ENCODE results near the gene FAM241A. TPM values are rescaled to one million over a fixed set of nuclear protein-coding genes. Genes with fewer than 3 reads are reported as not detected.

Gene FAM241A
- total RNA-seq, 8 experiments from 2014 or later = 0.46 to 2.3 (median 0.71) TPM

- no peak overlapping the region for H3K4me3 ChIP-seq
- ATAC-seq (replicated peaks in 6 of 8) = no peak
- in situ Hi-C loops (cut with MboI; ENCODE audit: low pct_unique_long_range_greater_than_20kb in 2 of 9, low sequenced_read_pairs in 9 of 9, unreplicated experiment in 9 of 9) = loop anchor here in 4 of 9 experiments (25.0 kb wide), 3 partner anchors 98 to 498 kb away; partner anchors contain the start of gene AP1AR (in 2 of the 4)
- H3K27ac ChIP-seq = no peak overlapping the region
- H3K4me1 ChIP-seq (replicated peaks in 1 of 2) = no peaks in the 10 kb centered on the region
Observed at GRCh38 chr4:112114452-112114851, 30.8 kb upstream of the FAM241A start.

GRCh38 chr4:112118742-112119352 is 26.4 kb upstream of the FAM241A start:
- Histone ChIP-seq H3K4me3 (no peak overlapping the region), H3K27ac (no peak overlapping the region), H3K4me1 (replicated peaks in 1 of 2) (no peaks in the 10 kb centered on the region)
- in situ Hi-C loops (cut with MboI; ENCODE audit: low pct_unique_long_range_greater_than_20kb in 2 of 9, low sequenced_read_pairs in 9 of 9, unreplicated experiment in 9 of 9) = loop anchor here in 4 of 9 experiments (25.0 kb wide), 3 partner anchors 93 to 493 kb away; partner anchors contain the start of gene AP1AR (in 2 of the 4)
- no peak for ATAC-seq (replicated peaks in 6 of 8)
- WGBS, 10 experiments = no CpG with 5 or more reads among the region's 1 CpG

- no peak overlapping the region for H3K27ac ChIP-seq
- H3K4me3 ChIP-seq = no peak overlapping the region
- ATAC-seq (replicated peaks in 6 of 8) = no peak
- H3K4me1 ChIP-seq (replicated peaks in 1 of 2) = no peaks in the 10 kb centered on the region
- in situ Hi-C loops (cut with MboI; ENCODE audit: low pct_unique_long_range_greater_than_20kb in 2 of 9, low sequenced_read_pairs in 9 of 9, unreplicated experiment in 9 of 9) = loop anchor here in 4 of 9 experiments (25.0 kb wide), 3 partner anchors 93 to 493 kb away; partner anchors contain the start of gene AP1AR (in 2 of the 4)
- 89 to 100% (median 96%) methylated on average over 1 to 3 of the region's 3 CpGs; no CpG with 5 or more reads in 3 of the 10 experiments for WGBS, 10 experiments
Observed at GRCh38 chr4:112119353-112119783, 25.9 kb upstream of the FAM241A start.

- Histone ChIP-seq H3K27ac (no peak overlapping the region), H3K4me3 (no peak overlapping the region), H3K4me1 (replicated peaks in 1 of 2) (no peaks in the 10 kb centered on the region)
- in situ Hi-C loops (cut with MboI; ENCODE audit: low pct_unique_long_range_greater_than_20kb in 2 of 9, low sequenced_read_pairs in 9 of 9, unreplicated experiment in 9 of 9) = loop anchor here in 4 of 9 experiments (25.0 kb wide), 3 partner anchors 92 to 492 kb away; partner anchors contain the start of gene AP1AR (in 2 of the 4)
- WGBS, 10 experiments = 69 to 100% (median 96%) methylated on average over 1 to 2 of the region's 2 CpGs
- ATAC-seq (replicated peaks in 6 of 8) = no peak
Observed at GRCh38 chr4:112120021-112120420, 25.2 kb upstream of the FAM241A start.

- in situ Hi-C loops (cut with MboI; ENCODE audit: low pct_unique_long_range_greater_than_20kb in 2 of 9, low sequenced_read_pairs in 9 of 9, unreplicated experiment in 9 of 9) = loop anchor here in 1 of 9 experiments (25.0 kb wide), 1 partner anchor 112 kb away; the partner anchor contains the start of gene AP1AR
- 18 to 96% (median 83%) methylated on average over 1 to 3 of the region's 3 CpGs; no CpG with 5 or more reads in 1 of the 10 experiments for WGBS, 10 experiments
- peak in 1 of 8 experiments; percentile 15 for ATAC-seq (replicated peaks in 6 of 8)
- no peak overlapping the region for H3K27ac ChIP-seq
- H3K4me1 ChIP-seq (replicated peaks in 1 of 2) = no peaks in the 10 kb centered on the region
- H3K4me3 ChIP-seq = no peak overlapping the region
Observed at GRCh38 chr4:112125416-112125815, 19.8 kb upstream of the FAM241A start.

- Histone ChIP-seq H3K27ac (no peak overlapping the region), H3K4me3 (no peak overlapping the region), H3K4me1 (replicated peaks in 1 of 2) (no peaks in the 10 kb centered on the region)
- in situ Hi-C loops (cut with MboI; ENCODE audit: low pct_unique_long_range_greater_than_20kb in 2 of 9, low sequenced_read_pairs in 9 of 9, unreplicated experiment in 9 of 9) = loop anchor here in 1 of 9 experiments (25.0 kb wide), 1 partner anchor 110 kb away; the partner anchor contains the start of gene AP1AR
- no peak for ATAC-seq (replicated peaks in 6 of 8)
- WGBS, 10 experiments = 37 to 92% (median 75%) methylated on average over 1 to 2 of the region's 2 CpGs
Observed at GRCh38 chr4:112127048-112127637, 18.1 kb upstream of the FAM241A start.

GRCh38 chr4:112127803-112128202 is 17.5 kb upstream of the FAM241A start:
- Histone ChIP-seq H3K27ac (no peak overlapping the region), H3K4me1 (replicated peaks in 1 of 2) (no peaks in the 10 kb centered on the region), H3K4me3 (no peak overlapping the region)
- WGBS, 10 experiments = 20 to 92% (median 78%) methylated on average over 1 to 3 of the region's 3 CpGs; no CpG with 5 or more reads in 4 of the 10 experiments
- ATAC-seq (replicated peaks in 6 of 8) = peak in 1 of 8 experiments; percentile 39
- in situ Hi-C loops (cut with MboI; ENCODE audit: low pct_unique_long_range_greater_than_20kb in 2 of 9, low sequenced_read_pairs in 9 of 9, unreplicated experiment in 9 of 9) = loop anchor here in 1 of 9 experiments (25.0 kb wide), 1 partner anchor 109 kb away; the partner anchor contains the start of gene AP1AR

- in situ Hi-C loops (cut with MboI; ENCODE audit: low pct_unique_long_range_greater_than_20kb in 2 of 9, low sequenced_read_pairs in 9 of 9, unreplicated experiment in 9 of 9) = loop anchor here in 1 of 9 experiments (25.0 kb wide), 1 partner anchor 109 kb away; the partner anchor contains the start of gene AP1AR
- WGBS, 10 experiments = 0 to 100% (median 32%) methylated on average over 1 to 2 of the region's 2 CpGs; no CpG with 5 or more reads in 4 of the 10 experiments
- peak in 3 of 8 experiments; percentile 27 to 73 (median 32) for ATAC-seq (replicated peaks in 6 of 8)
- Histone ChIP-seq H3K4me3 (no peak overlapping the region), H3K27ac (no peak overlapping the region), H3K4me1 (replicated peaks in 1 of 2) (no peaks in the 10 kb centered on the region)
Observed at GRCh38 chr4:112128452-112128851, 16.8 kb upstream of the FAM241A start.

- 0 to 36% (median 11%) methylated on average over 1 to 4 of the region's 4 CpGs; no CpG with 5 or more reads in 4 of the 10 experiments for WGBS, 10 experiments
- in situ Hi-C loops (cut with MboI; ENCODE audit: low pct_unique_long_range_greater_than_20kb in 2 of 9, low sequenced_read_pairs in 9 of 9, unreplicated experiment in 9 of 9) = loop anchor here in 1 of 9 experiments (25.0 kb wide), 1 partner anchor 106 kb away; the partner anchor contains the start of gene AP1AR
- ATAC-seq (replicated peaks in 6 of 8) = peak in 3 of 8 experiments; percentile 39 to 79 (median 72)
- Histone ChIP-seq H3K27ac (no peak overlapping the region), H3K4me1 (replicated peaks in 1 of 2) (no peaks in the 10 kb centered on the region), H3K4me3 (no peak overlapping the region)
Observed at GRCh38 chr4:112130906-112131305, 14.3 kb upstream of the FAM241A start.

- no peak overlapping the region for H3K4me3 ChIP-seq
- H3K4me1 ChIP-seq (replicated peaks in 1 of 2) = no peaks in the 10 kb centered on the region
- in situ Hi-C loops (cut with MboI; ENCODE audit: low pct_unique_long_range_greater_than_20kb in 2 of 9, low sequenced_read_pairs in 9 of 9, unreplicated experiment in 9 of 9) = loop anchor here in 1 of 9 experiments (25.0 kb wide), 1 partner anchor 101 kb away; the partner anchor contains the start of gene AP1AR
- WGBS, 10 experiments = 20 to 100% (median 85%) methylated on average over 2 to 5 of the region's 5 CpGs; no CpG with 5 or more reads in 1 of the 10 experiments
- no peak overlapping the region for H3K27ac ChIP-seq
- ATAC-seq (replicated peaks in 6 of 8) = no peak
Observed at GRCh38 chr4:112136551-112136950, 8.7 kb upstream of the FAM241A start.

GRCh38 chr4:112138538-112138937 is 6.7 kb upstream of the FAM241A start:
- in situ Hi-C loops (cut with MboI; ENCODE audit: low pct_unique_long_range_greater_than_20kb in 2 of 9, low sequenced_read_pairs in 9 of 9, unreplicated experiment in 9 of 9) = loop anchor here in 1 of 9 experiments (25.0 kb wide), 1 partner anchor 99 kb away; the partner anchor contains the start of gene AP1AR
- no peak overlapping the region for H3K27ac ChIP-seq
- no peak for ATAC-seq (replicated peaks in 6 of 8)
- no peak overlapping the region for H3K4me3 ChIP-seq
- no peaks in the 10 kb centered on the region for H3K4me1 ChIP-seq (replicated peaks in 1 of 2)

- Histone ChIP-seq H3K27ac (no peak overlapping the region), H3K4me1 (replicated peaks in 1 of 2) (no peaks in the 10 kb centered on the region), H3K4me3 (no peak overlapping the region)
- ATAC-seq (replicated peaks in 6 of 8) = no peak
- 45 to 100% (median 94%) methylated on average over 1 to 2 of the region's 2 CpGs for WGBS, 10 experiments
- in situ Hi-C loops (cut with MboI; ENCODE audit: low pct_unique_long_range_greater_than_20kb in 2 of 9, low sequenced_read_pairs in 9 of 9, unreplicated experiment in 9 of 9) = loop anchor here in 1 of 9 experiments (25.0 kb wide), 1 partner anchor 97 kb away; the partner anchor contains the start of gene AP1AR
Observed at GRCh38 chr4:112140536-112140935, 4.7 kb upstream of the FAM241A start.

Measured in motor neuron (in vitro differentiated cells).